SH-SY5Y (cell line): ENCODE data around the gene THSD4.

ENCODE experiments used
- GATA2 ChIP-seq: IDR thresholded peaks from 2 replicates; pipeline ENCODE4 v1.6.1; 2011; ENCODE audit warnings: mild to moderate bottlenecking, low read depth, low read length
- GATA3 ChIP-seq: IDR thresholded peaks from 2 replicates; pipeline ENCODE4 v1.6.1; 2011; ENCODE audit warnings: low read depth, mild to moderate bottlenecking, low read length, moderate library complexity

DNA sequence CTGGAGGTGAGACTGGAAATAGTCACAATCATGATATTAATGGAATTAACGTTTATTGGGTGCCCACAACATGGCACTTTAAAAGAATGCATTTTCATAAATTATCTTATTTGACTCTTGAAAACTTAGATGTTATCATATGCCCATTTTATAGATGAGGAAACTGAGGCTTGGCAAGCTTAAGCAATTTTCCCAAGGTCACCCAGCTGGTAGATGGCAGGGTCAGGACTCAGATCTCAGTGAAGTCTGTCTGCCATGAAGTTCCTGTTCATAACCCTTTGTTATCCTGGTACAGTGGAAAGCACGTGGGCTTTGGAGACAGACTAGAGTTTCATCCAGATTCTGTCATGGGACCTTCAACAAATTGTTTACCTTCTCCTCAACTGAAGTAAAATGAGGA lies 520.5 kb downstream of the THSD4 start:
- TF ChIP-seq GATA2 (no peak), GATA3 (no peak)
